Mucosa of descending colon (tissue), 3 donors: ENCODE data around the gene HOXD10. TPM values are rescaled to one million over a fixed set of nuclear protein-coding genes. Genes with fewer than 3 reads are reported as not detected.
A peak's percentile ranks its signal among the peaks of the same experiment; 100 is the strongest.

Experiments
- ATAC-seq: fragments of 200-7000 bp; cut with Tn5 transposase; one replicate; pipeline ENCODE4 v1.9.1; 2020; ENCODE audit warnings: mild to moderate bottlenecking, moderate library complexity
- DNase-seq, 3 donors: peaks; one replicate each; pipeline ENCODE4 v3.0.0-alpha.2; 2020
- H3K36me3 ChIP-seq: fragments of 200-600 bp; one replicate; pipeline ENCODE4 v1.8.0; 2021; ENCODE audit warnings: low read depth, mild to moderate bottlenecking
- H3K4me1 ChIP-seq: fragments of 200-600 bp; one replicate; pipeline ENCODE4 v1.8.0; 2021; ENCODE audit warnings: low read depth, mild to moderate bottlenecking
- H3K4me3 ChIP-seq: fragments of 200-600 bp; one replicate; pipeline ENCODE4 v1.8.0; 2021; ENCODE audit warnings: mild to moderate bottlenecking
- H3K9me3 ChIP-seq: fragments of 200-600 bp; one replicate; pipeline ENCODE4 v1.8.0; 2021; ENCODE audit warnings: mild to moderate bottlenecking
- CTCF ChIP-seq: fragments of 200-600 bp; IDR thresholded peaks from one replicate; pipeline ENCODE4 v1.8.0; 2022; ENCODE audit warnings: antibody characterized with exemption, mild to moderate bottlenecking
- intact Hi-C, 2 donors: fragments of 100-400 bp; cut with DNase I in 1 of 2; cut with micrococcal nuclease in 1 of 2; formaldehyde crosslinking; loops; one replicate each; pipeline versions ENCODE4 v1.11.0 to v1.11.1; 2022; cut with DNase I, micrococcal nuclease
- long read RNA-seq, 2 donors: library from polyadenylated mRNA; unstranded; transcript quantifications; one replicate each; pipeline ENCODE4 v2.0.0, GENCODE V29; 2019 to 2021
- total RNA-seq, 3 donors: library from RNA; stranded (reverse); fragmentation: NEBNext Ultra II Directional in 2 of 3; extraction: Animal tissue kit (Norgen Biotek cat#: 25700) in 2 of 3; gene quantifications; one replicate each; pipeline versions ENCODE4 v1.2.1 to v1.2.4, GENCODE V29; 2021 to 2023
- donor health status: DM: no; HTN: no; CAD: no; lungs with moderate emphysema.
- donor health status: DM: no; HTN: no; CAD: no.
- donor health status: DM: no; HTN: yes; CAD: no.

HOXD10 gene
- 1 to 10 TPM; 1.8 to 4.1 (median 3.0) TPM for total RNA-seq
- long read RNA-seq, donor 1, partial matches to known transcripts, result 0 of 2 reads
- long read RNA-seq, donor 1, other reads (novel, unspliced or antisense), result 2 of 2 reads
- long read RNA-seq, donor 2, result 0 reads

- TF ChIP-seq CTCF, result no peak
- DNase-seq (peak; percentile 63 to 75 (median 66)), ATAC-seq (peak; percentile 88)
- Histone ChIP-seq H3K9me3 (no peaks in the 10 kb centered on the region), H3K4me1 (peaks cover 3% of the 10 kb centered on the region), H3K36me3 (no peaks in the 10 kb centered on the region), H3K4me3 (no peak within 1 kb of the TSS)
- intact Hi-C loops, result no loop called here
Measured at GRCh38 chr2:176115883-176116813, at the start of gene HOXD10. Gene HOXD10 (plus strand): TSS chr2:176116778. CDS start chr2:176116834, 56 bp downstream.

- DNase-seq (peak in 1 of 3 donors; percentile 32), ATAC-seq (peak; percentile 66)
- no peaks in the 10 kb centered on the region for H3K9me3 ChIP-seq
- no peaks in the 10 kb centered on the region for H3K36me3 ChIP-seq
- no peak for TF ChIP-seq CTCF
- intact Hi-C loops, result no loop called here
- no peak overlapping the region for H3K4me3 ChIP-seq
- H3K4me1 ChIP-seq, result peaks cover 18% of the 10 kb centered on the region
Measured at GRCh38 chr2:176067589-176068418, 48.8 kb upstream of the HOXD10 start.

- no peak for TF ChIP-seq CTCF
Measured at GRCh38 chr2:176068419-176068832, 48.2 kb upstream of the HOXD10 start.

GRCh38 chr2:176071330-176072291 lies 45.0 kb upstream of the HOXD10 start:
- TF ChIP-seq CTCF, result no peak
- Histone ChIP-seq H3K36me3 (no peaks in the 10 kb centered on the region), H3K9me3 (no peaks in the 10 kb centered on the region), H3K4me3 (no peak overlapping the region), H3K4me1 (peaks cover 18% of the 10 kb centered on the region)
- no peak for DNase-seq
- intact Hi-C loops, result no loop called here
- no peak for ATAC-seq

More at GRCh38 chr2:176068419-176068832, 48.2 kb upstream of the HOXD10 start:
- Histone ChIP-seq H3K9me3 (no peaks in the 10 kb centered on the region), H3K4me1 (peaks cover 18% of the 10 kb centered on the region), H3K4me3 (no peak overlapping the region), H3K36me3 (no peaks in the 10 kb centered on the region)
- intact Hi-C loops, result no loop called here
- no peak for DNase-seq
- ATAC-seq, result peak; percentile 19

GRCh38 chr2:176072292-176072669 lies 44.3 kb upstream of the HOXD10 start:
- no peak overlapping the region for H3K4me3 ChIP-seq
- no peak for ATAC-seq
- H3K4me1 ChIP-seq, result peaks cover 14% of the 10 kb centered on the region
- no peak for DNase-seq
- no peaks in the 10 kb centered on the region for H3K9me3 ChIP-seq
- intact Hi-C loops, result no loop called here
- H3K36me3 ChIP-seq, result no peaks in the 10 kb centered on the region
- TF ChIP-seq CTCF, result no peak
